ENCODE measurements around the gene IPPK.

DNA sequence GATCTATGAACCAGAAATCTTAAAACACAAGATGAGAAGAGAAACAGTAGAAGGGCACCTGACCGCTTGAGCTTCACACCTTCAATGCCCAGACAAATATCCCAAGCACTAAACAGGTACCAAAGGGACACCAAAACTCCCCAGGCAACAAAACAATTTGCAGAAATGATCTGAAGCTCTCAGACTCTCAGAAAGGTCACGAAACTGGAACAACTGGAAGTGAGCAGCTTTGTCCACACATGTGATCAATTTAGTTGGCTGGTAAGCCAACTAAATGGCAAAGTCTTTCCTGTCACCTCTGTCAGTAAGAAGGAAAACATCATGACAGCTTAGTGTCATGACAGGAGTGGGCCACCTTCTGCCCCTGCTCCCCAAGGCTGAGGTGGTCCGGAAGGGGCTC is 4.1 kb downstream of the IPPK start:
- TF ChIP-seq POLR2A (IDR thresholded peaks at IDR 0.05) = no peak
- TF ChIP-seq, protein P1, sequence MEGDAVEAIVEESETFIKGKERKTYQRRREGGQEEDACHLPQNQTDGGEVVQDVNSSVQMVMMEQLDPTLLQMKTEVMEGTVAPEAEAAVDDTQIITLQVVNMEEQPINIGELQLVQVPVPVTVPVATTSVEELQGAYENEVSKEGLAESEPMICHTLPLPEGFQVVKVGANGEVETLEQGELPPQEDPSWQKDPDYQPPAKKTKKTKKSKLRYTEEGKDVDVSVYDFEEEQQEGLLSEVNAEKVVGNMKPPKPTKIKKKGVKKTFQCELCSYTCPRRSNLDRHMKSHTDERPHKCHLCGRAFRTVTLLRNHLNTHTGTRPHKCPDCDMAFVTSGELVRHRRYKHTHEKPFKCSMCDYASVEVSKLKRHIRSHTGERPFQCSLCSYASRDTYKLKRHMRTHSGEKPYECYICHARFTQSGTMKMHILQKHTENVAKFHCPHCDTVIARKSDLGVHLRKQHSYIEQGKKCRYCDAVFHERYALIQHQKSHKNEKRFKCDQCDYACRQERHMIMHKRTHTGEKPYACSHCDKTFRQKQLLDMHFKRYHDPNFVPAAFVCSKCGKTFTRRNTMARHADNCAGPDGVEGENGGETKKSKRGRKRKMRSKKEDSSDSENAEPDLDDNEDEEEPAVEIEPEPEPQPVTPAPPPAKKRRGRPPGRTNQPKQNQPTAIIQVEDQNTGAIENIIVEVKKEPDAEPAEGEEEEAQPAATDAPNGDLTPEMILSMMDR (IDR thresholded peaks at IDR 0.05) = no peak

Data from Peyer's patch (tissue), 4 donors.